HG03432 (cell line): Measurements from ENCODE around the gene NAXE.
"Not testable (repeated sequence)": the region's sequence is repeated elsewhere in the genome, so short reads cannot be mapped to it uniquely, and the experiment has no call there.

Source experiments
- ATAC-seq: cut with Tn5 transposase; IDR thresholded peaks from one replicate; pipeline ENCODE4 v1.9.1; 2021; ENCODE audit warnings: mild to moderate bottlenecking, moderate library complexity; ENCODE audit not compliant: unreplicated experiment

The NAXE gene

GRCh38 chr1:156622581-156623297, 31.2 kb downstream of the NAXE start:
- no peak for ATAC-seq

- ATAC-seq, result no peak
Observed at GRCh38 chr1:156623946-156624813, 32.6 kb downstream of the NAXE start.

GRCh38 chr1:156624814-156625435, 33.3 kb downstream of the NAXE start:
- ATAC-seq, result no peak

GRCh38 chr1:156625436-156626078, 34.0 kb downstream of the NAXE start:
- no peak for ATAC-seq

- no peak for ATAC-seq
Observed at GRCh38 chr1:156626079-156626438, 34.5 kb downstream of the NAXE start.

GRCh38 chr1:156627313-156627880, 35.8 kb downstream of the NAXE start:
- ATAC-seq, result no peak

GRCh38 chr1:156629823-156630449, 38.4 kb downstream of the NAXE start:
- no peak for ATAC-seq

GRCh38 chr1:156631152-156631551, 39.6 kb downstream of the NAXE start:
- not testable (repeated sequence) for ATAC-seq

GRCh38 chr1:156632355-156632754, 40.8 kb downstream of the NAXE start:
- no peak for ATAC-seq

- ATAC-seq, result no peak
Observed at GRCh38 chr1:156638189-156638985, 46.8 kb downstream of the NAXE start.

GRCh38 chr1:156639601-156640101, 48.1 kb downstream of the NAXE start:
- ATAC-seq, result no peak

GRCh38 chr1:156640842-156641706, 49.5 kb downstream of the NAXE start:
- ATAC-seq, result no peak

- no peak for ATAC-seq
Observed at GRCh38 chr1:156641761-156642264, 50.2 kb downstream of the NAXE start, which contains the start of gene BCAN. TSS of gene BCAN (plus strand) at chr1:156642117. CDS start at chr1:156646055, 3,938 bp downstream.

GRCh38 chr1:156642265-156643048, 50.9 kb downstream of the NAXE start:
- no peak for ATAC-seq

GRCh38 chr1:156643049-156643777, 51.6 kb downstream of the NAXE start:
- ATAC-seq, result no peak

- no peak for ATAC-seq
Observed at GRCh38 chr1:156643778-156644092, 52.2 kb downstream of the NAXE start.
